Trophoblast cell (in vitro differentiated cells and primary cell): Measurements from ENCODE around the gene CALN1.

ENCODE experiments used
- DNase-seq, 2 donors: peaks; one replicate each; pipeline ENCODE4 v3.0.0-alpha.2; 2016
- H2AFZ ChIP-seq: 2 replicates; pipeline ENCODE4 v1.6.1; 2013; ENCODE audit warnings: low read length, moderate library complexity, mild to moderate bottlenecking; ENCODE audit not compliant: insufficient read depth, poor library complexity
- H2AK5ac ChIP-seq: 2 replicates; pipeline ENCODE4 v1.6.1; 2013; ENCODE audit warnings: mild to moderate bottlenecking, low read length
- H2BK120ac ChIP-seq: 2 replicates; pipeline ENCODE4 v1.6.1; 2013; ENCODE audit warnings: low read length, mild to moderate bottlenecking, moderate library complexity; ENCODE audit not compliant: insufficient read depth, poor library complexity
- H2BK12ac ChIP-seq: 2 replicates; pipeline ENCODE4 v1.6.1; 2013; ENCODE audit warnings: mild to moderate bottlenecking, low read length, moderate library complexity
- H2BK5ac ChIP-seq: 2 replicates; pipeline ENCODE4 v1.6.1; 2013; ENCODE audit warnings: low read length, low read depth, moderate library complexity, mild to moderate bottlenecking; ENCODE audit not compliant: poor library complexity
- H3K14ac ChIP-seq: 2 replicates; pipeline ENCODE4 v1.6.1; 2013; ENCODE audit warnings: mild to moderate bottlenecking, low read length
- H3K18ac ChIP-seq: 2 replicates; pipeline ENCODE4 v1.6.1; 2013; ENCODE audit warnings: mild to moderate bottlenecking, low read length
- H3K23ac ChIP-seq: 2 replicates; pipeline ENCODE4 v1.6.1; 2013; ENCODE audit warnings: low read length
- H3K27ac ChIP-seq: 2 replicates; pipeline ENCODE4 v1.5.1; 2013; ENCODE audit warnings: low read depth, mild to moderate bottlenecking, inconsistent platforms, low read length, moderate library complexity
- H3K27me3 ChIP-seq: 2 replicates; pipeline ENCODE4 v1.6.1; 2013; ENCODE audit warnings: inconsistent platforms, mild to moderate bottlenecking, low read length, moderate library complexity; ENCODE audit not compliant: insufficient read depth
- H3K36me3 ChIP-seq, 2 experiments: 1 replicate in 1 of 2; 2 replicates in 1 of 2; pipeline ENCODE4 v1.6.1; 2013; ENCODE audit warnings: low read length in 2 of 2, mild to moderate bottlenecking in 2 of 2, moderate library complexity in 1 of 2; ENCODE audit not compliant: insufficient read depth in 2 of 2, control insufficient read depth in 1 of 2
- H3K4ac ChIP-seq: 2 replicates; pipeline ENCODE4 v1.6.1; 2013; ENCODE audit warnings: low read depth, mild to moderate bottlenecking, low read length, moderate library complexity
- H3K4me1 ChIP-seq, 2 experiments: 1 replicate in 1 of 2; 2 replicates in 1 of 2; pipeline ENCODE4 v1.6.1; 2013; ENCODE audit warnings: low read length in 2 of 2, mild to moderate bottlenecking in 2 of 2, moderate library complexity in 1 of 2; ENCODE audit not compliant: insufficient read depth in 2 of 2, control insufficient read depth in 1 of 2
- H3K4me2 ChIP-seq: 2 replicates; pipeline ENCODE4 v1.6.1; 2013; ENCODE audit warnings: inconsistent platforms, mild to moderate bottlenecking, low read length, moderate library complexity
- H3K4me3 ChIP-seq: 2 replicates; pipeline ENCODE4 v1.5.1; 2013; ENCODE audit warnings: mild to moderate bottlenecking, low read depth, low read length, inconsistent platforms
- H3K79me1 ChIP-seq: one replicate; pipeline ENCODE4 v1.6.1; 2013; ENCODE audit warnings: low read length
- H3K79me2 ChIP-seq: 2 replicates; pipeline ENCODE4 v1.6.1; 2013; ENCODE audit warnings: low read length, mild to moderate bottlenecking; ENCODE audit not compliant: control insufficient read depth, insufficient read depth, poor library complexity
- H3K9ac ChIP-seq: 2 replicates; pipeline ENCODE4 v1.6.1; 2013; ENCODE audit warnings: mild to moderate bottlenecking, low read length
- H3K9me3 ChIP-seq: 2 replicates; pipeline ENCODE4 v1.6.1; 2013; ENCODE audit warnings: low read depth, mild to moderate bottlenecking, control low read depth, inconsistent platforms, low read length; ENCODE audit not compliant: insufficient read depth
- H4K12ac ChIP-seq: 2 replicates; pipeline ENCODE4 v1.6.1; 2013; ENCODE audit warnings: low read depth, mild to moderate bottlenecking, low read length, moderate library complexity
- H4K8ac ChIP-seq: 2 replicates; pipeline ENCODE4 v1.6.1; 2013; ENCODE audit warnings: low read depth, mild to moderate bottlenecking, low read length, moderate library complexity
- H4K91ac ChIP-seq: one replicate; pipeline ENCODE4 v1.6.1; 2013; ENCODE audit warnings: low read depth, mild to moderate bottlenecking, low read length, moderate library complexity
- WGBS: extraction: QIAGEN DNeasy Blood & Tissue Kit; methylation state at CpG from one replicate; pipeline ENCODE4 v1.1.7; 2013; ENCODE audit warnings: missing lambda C conversion rate; ENCODE audit not compliant: insufficient read length, insufficient coverage; ENCODE audit errors: extremely low coverage; 5-methylcytosine and 5-hydroxymethylcytosine counted together

CALN1 gene

GRCh38 chr7:72235351-72235750 is 176.8 kb downstream of the CALN1 start:
- no peak overlapping the region for H3K14ac ChIP-seq
- H3K4ac ChIP-seq = no peak overlapping the region
- no peak overlapping the region for H2AFZ ChIP-seq
- H3K9me3 ChIP-seq = no peaks in the 10 kb centered on the region
- no peaks in the 10 kb centered on the region for H3K27me3 ChIP-seq
- H3K79me1 ChIP-seq = no peaks in the 10 kb centered on the region
- no peak overlapping the region for H2BK12ac ChIP-seq
- H3K18ac ChIP-seq = no peak overlapping the region
- H3K9ac ChIP-seq = no peak overlapping the region
- DNase-seq = no peak
- no peak overlapping the region for H4K12ac ChIP-seq
- H3K4me2 ChIP-seq = no peak overlapping the region
- H3K27ac ChIP-seq = no peak overlapping the region
- H2AK5ac ChIP-seq = no peak overlapping the region
- H3K4me3 ChIP-seq = no peak overlapping the region
- no peak overlapping the region for H2BK120ac ChIP-seq
- H2BK5ac ChIP-seq = no peak overlapping the region
- H4K91ac ChIP-seq = no peak overlapping the region
- H3K4me1 ChIP-seq = no peaks in the 10 kb centered on the region
- no peak overlapping the region for H4K8ac ChIP-seq
- no peaks in the 10 kb centered on the region for H3K36me3 ChIP-seq
- no peak overlapping the region for H3K23ac ChIP-seq
- H3K79me2 ChIP-seq = no peaks in the 10 kb centered on the region
- WGBS = no CpG with 5 or more reads among the region's 5 CpGs

GRCh38 chr7:72234086-72234485 is 178.1 kb downstream of the CALN1 start:
- no peak overlapping the region for H2AFZ ChIP-seq
- no peak overlapping the region for H3K27ac ChIP-seq
- no peak overlapping the region for H4K12ac ChIP-seq
- H3K4me2 ChIP-seq = no peak overlapping the region
- no peak overlapping the region for H3K4me3 ChIP-seq
- no peaks in the 10 kb centered on the region for H3K79me2 ChIP-seq
- H3K18ac ChIP-seq = no peak overlapping the region
- no peaks in the 10 kb centered on the region for H3K9me3 ChIP-seq
- H4K91ac ChIP-seq = no peak overlapping the region
- no peak overlapping the region for H2BK5ac ChIP-seq
- H2AK5ac ChIP-seq = no peak overlapping the region
- H3K36me3 ChIP-seq = no peaks in the 10 kb centered on the region
- no peak overlapping the region for H3K23ac ChIP-seq
- H4K8ac ChIP-seq = no peak overlapping the region
- no peak overlapping the region for H3K14ac ChIP-seq
- no peak overlapping the region for H3K4ac ChIP-seq
- no peak overlapping the region for H2BK12ac ChIP-seq
- WGBS = no CpG with 5 or more reads among the region's 3 CpGs
- no peak overlapping the region for H2BK120ac ChIP-seq
- H3K9ac ChIP-seq = no peak overlapping the region
- no peaks in the 10 kb centered on the region for H3K27me3 ChIP-seq
- DNase-seq = no peak
- no peaks in the 10 kb centered on the region for H3K79me1 ChIP-seq
- no peaks in the 10 kb centered on the region for H3K4me1 ChIP-seq

- no peaks in the 10 kb centered on the region for H3K36me3 ChIP-seq
- no peak overlapping the region for H3K4me2 ChIP-seq
- no peak overlapping the region for H3K4ac ChIP-seq
- no peak for DNase-seq
- H2BK12ac ChIP-seq = no peak overlapping the region
- no peak overlapping the region for H3K4me3 ChIP-seq
- no peak overlapping the region for H3K9ac ChIP-seq
- no peak overlapping the region for H3K27ac ChIP-seq
- H3K4me1 ChIP-seq = no peaks in the 10 kb centered on the region
- H3K27me3 ChIP-seq = no peaks in the 10 kb centered on the region
- H3K23ac ChIP-seq = no peak overlapping the region
- no peak overlapping the region for H3K18ac ChIP-seq
- H2AFZ ChIP-seq = no peak overlapping the region
- no peaks in the 10 kb centered on the region for H3K79me1 ChIP-seq
- H2BK120ac ChIP-seq = no peak overlapping the region
- H4K12ac ChIP-seq = no peak overlapping the region
- H3K9me3 ChIP-seq = no peaks in the 10 kb centered on the region
- no peaks in the 10 kb centered on the region for H3K79me2 ChIP-seq
- no CpG with 5 or more reads among the region's 4 CpGs for WGBS
- H4K8ac ChIP-seq = no peak overlapping the region
- H4K91ac ChIP-seq = no peak overlapping the region
- no peak overlapping the region for H3K14ac ChIP-seq
- no peak overlapping the region for H2AK5ac ChIP-seq
- H2BK5ac ChIP-seq = no peak overlapping the region
These were observed 181.9 kb downstream of the CALN1 start for GRCh38 chr7:72230281-72230680.

- H3K79me1 ChIP-seq = no peaks in the 10 kb centered on the region
- no peak overlapping the region for H3K9ac ChIP-seq
- H2AFZ ChIP-seq = no peak overlapping the region
- H3K14ac ChIP-seq = no peak overlapping the region
- no peak for DNase-seq
- H3K36me3 ChIP-seq = no peaks in the 10 kb centered on the region
- H4K8ac ChIP-seq = no peak overlapping the region
- H3K79me2 ChIP-seq = no peaks in the 10 kb centered on the region
- no peaks in the 10 kb centered on the region for H3K4me1 ChIP-seq
- no peak overlapping the region for H3K4me3 ChIP-seq
- H3K18ac ChIP-seq = no peak overlapping the region
- no peak overlapping the region for H4K91ac ChIP-seq
- no peak overlapping the region for H3K4ac ChIP-seq
- H2BK12ac ChIP-seq = no peak overlapping the region
- H4K12ac ChIP-seq = no peak overlapping the region
- H2BK120ac ChIP-seq = no peak overlapping the region
- H2BK5ac ChIP-seq = no peak overlapping the region
- no peak overlapping the region for H3K4me2 ChIP-seq
- no peak overlapping the region for H3K23ac ChIP-seq
- WGBS = no CpG with 5 or more reads among the region's 2 CpGs
- no peak overlapping the region for H3K27ac ChIP-seq
- H2AK5ac ChIP-seq = no peak overlapping the region
- H3K27me3 ChIP-seq = no peaks in the 10 kb centered on the region
- peaks cover 1% of the 10 kb centered on the region for H3K9me3 ChIP-seq
These were observed 188.8 kb downstream of the CALN1 start for GRCh38 chr7:72223351-72223750.
